ENCODE results near the gene PLXNA2. TPM values are rescaled to one million over a fixed set of nuclear protein-coding genes. Genes with fewer than 3 reads are reported as not detected.

The PLXNA2 gene
- polyA plus RNA-seq, 2 of the 4 experiments (the other 2 are of a cell fraction): 0.36 to 0.87 TPM

DNA sequence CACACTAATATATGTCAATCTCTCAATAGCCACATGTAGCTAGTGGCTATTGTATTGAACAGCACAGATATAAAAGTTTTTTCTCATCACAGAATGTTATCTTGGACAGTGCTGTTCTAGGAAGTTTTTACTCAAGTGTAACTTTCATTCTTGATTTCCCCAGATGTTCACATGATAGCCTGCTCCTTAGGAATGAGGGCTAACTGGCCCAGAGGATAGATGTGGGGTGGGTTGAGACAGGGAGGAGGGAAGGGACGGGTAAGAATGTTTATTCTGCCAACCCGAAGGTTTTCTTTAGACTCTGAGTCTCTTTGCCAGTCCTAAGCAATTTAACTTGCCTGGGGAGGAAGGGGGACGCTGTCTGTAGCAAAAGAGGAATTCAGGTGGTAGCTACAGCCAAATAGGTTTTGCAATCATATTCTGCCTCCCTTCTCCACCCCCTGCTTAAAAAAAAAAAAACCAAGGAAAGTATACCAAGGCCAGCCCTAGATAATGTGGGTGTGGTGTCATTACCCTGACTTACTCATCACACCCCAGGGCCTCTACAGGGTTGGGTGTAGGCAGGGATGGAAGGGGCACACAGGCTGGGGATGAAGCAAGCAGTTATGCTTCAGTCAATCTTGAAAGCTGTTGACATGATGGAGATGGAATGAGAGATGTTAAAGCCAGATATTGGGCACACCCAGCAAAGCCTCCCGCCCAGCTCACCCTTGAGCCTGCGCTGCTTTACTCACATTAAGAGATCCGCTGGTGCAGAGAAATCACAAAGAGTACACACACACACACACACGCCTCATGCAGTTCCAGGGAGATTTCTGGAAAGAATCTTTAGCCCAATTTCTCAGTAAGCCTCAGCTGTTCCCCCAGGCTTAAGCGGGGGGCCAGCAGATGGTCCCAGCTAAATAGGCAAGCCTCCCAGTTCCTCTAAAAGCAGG lies 59.9 kb downstream of the PLXNA2 start:
- POLR2A ChIA-PET: interaction anchor here (0.6 to 3.6 kb wide), 5 partner anchors 16 to 1456 kb away, joined by 3 to 19 read pairs (median 5); no protein-coding TSS in a partner anchor
- Histone ChIP-seq H3K4me3 (no peak overlapping the region), H3K27ac (peak overlapping the region; percentile 66 to 81), H3K9me3 (no peaks in the 10 kb centered on the region), H3K4me2 (peak overlapping the region; percentile 71), H3K4me1 (peaks cover 60% of the 10 kb centered on the region)
- 7% methylated on average over 8 of the region's 8 CpGs for WGBS (ENCODE audit: missing lambda C conversion rate)
- FAIRE-seq: no peak
- peak; percentile 92 to 95 for DNase-seq (ENCODE audit: low read depth in 1 of 2, low spot score in 1 of 2)
- CTCF ChIA-PET: interaction anchor here (0.7 to 5.3 kb wide), 11 partner anchors 12 to 61 kb away, joined by 3 to 26 read pairs (median 5); partner anchors contain the start of gene PLXNA2
- peak; percentile 96 to 98 for ATAC-seq
- 0 out of 2 replicates have a peak, but pooled peaks have one; percentile 37 for TF ChIP-seq HOXB5 (CRISPR knock-in tag; IDR thresholded peaks at IDR 0.05)
- TF ChIP-seq ESRRA (IDR thresholded peaks at IDR 0.05; ENCODE audit: borderline replicate concordance, low read length): no peak
- no peak for TF ChIP-seq FOXS1 (CRISPR knock-in tag; IDR thresholded peaks at IDR 0.05)
- TF ChIP-seq CHD2 (IDR thresholded peaks at IDR 0.05; ENCODE audit: low read length, partially characterized antibody): no peak
- TF ChIP-seq RFX5 (IDR thresholded peaks at IDR 0.05): no peak
- TF ChIP-seq, protein P1, sequence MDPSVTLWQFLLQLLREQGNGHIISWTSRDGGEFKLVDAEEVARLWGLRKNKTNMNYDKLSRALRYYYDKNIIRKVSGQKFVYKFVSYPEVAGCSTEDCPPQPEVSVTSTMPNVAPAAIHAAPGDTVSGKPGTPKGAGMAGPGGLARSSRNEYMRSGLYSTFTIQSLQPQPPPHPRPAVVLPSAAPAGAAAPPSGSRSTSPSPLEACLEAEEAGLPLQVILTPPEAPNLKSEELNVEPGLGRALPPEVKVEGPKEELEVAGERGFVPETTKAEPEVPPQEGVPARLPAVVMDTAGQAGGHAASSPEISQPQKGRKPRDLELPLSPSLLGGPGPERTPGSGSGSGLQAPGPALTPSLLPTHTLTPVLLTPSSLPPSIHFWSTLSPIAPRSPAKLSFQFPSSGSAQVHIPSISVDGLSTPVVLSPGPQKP (IDR thresholded peaks at IDR 0.05; ENCODE audit: low read depth, low read length): no peak
- no peak for TF ChIP-seq ZNF302 (CRISPR knock-in tag; IDR thresholded peaks at IDR 0.05)
- TF ChIP-seq, protein P2, sequence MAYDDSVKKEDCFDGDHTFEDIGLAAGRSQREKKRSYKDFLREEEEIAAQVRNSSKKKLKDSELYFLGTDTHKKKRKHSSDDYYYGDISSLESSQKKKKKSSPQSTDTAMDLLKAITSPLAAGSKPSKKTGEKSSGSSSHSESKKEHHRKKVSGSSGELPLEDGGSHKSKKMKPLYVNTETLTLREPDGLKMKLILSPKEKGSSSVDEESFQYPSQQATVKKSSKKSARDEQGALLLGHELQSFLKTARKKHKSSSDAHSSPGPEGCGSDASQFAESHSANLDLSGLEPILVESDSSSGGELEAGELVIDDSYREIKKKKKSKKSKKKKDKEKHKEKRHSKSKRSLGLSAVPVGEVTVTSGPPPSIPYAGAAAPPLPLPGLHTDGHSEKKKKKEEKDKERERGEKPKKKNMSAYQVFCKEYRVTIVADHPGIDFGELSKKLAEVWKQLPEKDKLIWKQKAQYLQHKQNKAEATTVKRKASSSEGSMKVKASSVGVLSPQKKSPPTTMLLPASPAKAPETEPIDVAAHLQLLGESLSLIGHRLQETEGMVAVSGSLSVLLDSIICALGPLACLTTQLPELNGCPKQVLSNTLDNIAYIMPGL (CRISPR knock-in tag; IDR thresholded peaks at IDR 0.05; ENCODE audit: borderline replicate concordance): no peak
- TF ChIP-seq POLR2A (IDR thresholded peaks at IDR 0.05; ENCODE audit: low read length): no peak
- TF ChIP-seq, protein P3, sequence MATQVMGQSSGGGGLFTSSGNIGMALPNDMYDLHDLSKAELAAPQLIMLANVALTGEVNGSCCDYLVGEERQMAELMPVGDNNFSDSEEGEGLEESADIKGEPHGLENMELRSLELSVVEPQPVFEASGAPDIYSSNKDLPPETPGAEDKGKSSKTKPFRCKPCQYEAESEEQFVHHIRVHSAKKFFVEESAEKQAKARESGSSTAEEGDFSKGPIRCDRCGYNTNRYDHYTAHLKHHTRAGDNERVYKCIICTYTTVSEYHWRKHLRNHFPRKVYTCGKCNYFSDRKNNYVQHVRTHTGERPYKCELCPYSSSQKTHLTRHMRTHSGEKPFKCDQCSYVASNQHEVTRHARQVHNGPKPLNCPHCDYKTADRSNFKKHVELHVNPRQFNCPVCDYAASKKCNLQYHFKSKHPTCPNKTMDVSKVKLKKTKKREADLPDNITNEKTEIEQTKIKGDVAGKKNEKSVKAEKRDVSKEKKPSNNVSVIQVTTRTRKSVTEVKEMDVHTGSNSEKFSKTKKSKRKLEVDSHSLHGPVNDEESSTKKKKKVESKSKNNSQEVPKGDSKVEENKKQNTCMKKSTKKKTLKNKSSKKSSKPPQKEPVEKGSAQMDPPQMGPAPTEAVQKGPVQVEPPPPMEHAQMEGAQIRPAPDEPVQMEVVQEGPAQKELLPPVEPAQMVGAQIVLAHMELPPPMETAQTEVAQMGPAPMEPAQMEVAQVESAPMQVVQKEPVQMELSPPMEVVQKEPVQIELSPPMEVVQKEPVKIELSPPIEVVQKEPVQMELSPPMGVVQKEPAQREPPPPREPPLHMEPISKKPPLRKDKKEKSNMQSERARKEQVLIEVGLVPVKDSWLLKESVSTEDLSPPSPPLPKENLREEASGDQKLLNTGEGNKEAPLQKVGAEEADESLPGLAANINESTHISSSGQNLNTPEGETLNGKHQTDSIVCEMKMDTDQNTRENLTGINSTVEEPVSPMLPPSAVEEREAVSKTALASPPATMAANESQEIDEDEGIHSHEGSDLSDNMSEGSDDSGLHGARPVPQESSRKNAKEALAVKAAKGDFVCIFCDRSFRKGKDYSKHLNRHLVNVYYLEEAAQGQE (IDR thresholded peaks at IDR 0.05): no peak
- no peak for TF ChIP-seq PHF8 (IDR thresholded peaks at IDR 0.05; ENCODE audit: borderline replicate concordance, low read depth)
- TF ChIP-seq HOXA7 (CRISPR knock-in tag; IDR thresholded peaks at IDR 0.05): no peak
- no peak for TF ChIP-seq SREBF2 (IDR thresholded peaks at IDR 0.05)
- no peak for TF ChIP-seq MAFK (IDR thresholded peaks at IDR 0.05; ENCODE audit: partially characterized antibody)
- TF ChIP-seq EP300 (IDR thresholded peaks at IDR 0.05): peak; percentile 69 to 79; a peak in 3 of 5 replicates
- no peak for TF ChIP-seq NFE2L2 (conservative IDR thresholded peaks at IDR 0.05; ENCODE audit: low read length)
- no peak for TF ChIP-seq KDM5A (IDR thresholded peaks at IDR 0.05)
- TF ChIP-seq TFCP2L1 (CRISPR knock-in tag; IDR thresholded peaks at IDR 0.05): no peak
- TF ChIP-seq, protein P4, sequence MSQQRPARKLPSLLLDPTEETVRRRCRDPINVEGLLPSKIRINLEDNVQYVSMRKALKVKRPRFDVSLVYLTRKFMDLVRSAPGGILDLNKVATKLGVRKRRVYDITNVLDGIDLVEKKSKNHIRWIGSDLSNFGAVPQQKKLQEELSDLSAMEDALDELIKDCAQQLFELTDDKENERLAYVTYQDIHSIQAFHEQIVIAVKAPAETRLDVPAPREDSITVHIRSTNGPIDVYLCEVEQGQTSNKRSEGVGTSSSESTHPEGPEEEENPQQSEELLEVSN (IDR thresholded peaks at IDR 0.05; ENCODE audit: borderline replicate concordance, low read depth): no peak
- peak; percentile 92 for TF ChIP-seq JUNB (IDR thresholded peaks at IDR 0.05)
- TF ChIP-seq GATA3 (IDR thresholded peaks at IDR 0.05; ENCODE audit: borderline replicate concordance): peak; percentile 99
- TF ChIP-seq CBX2 (IDR thresholded peaks at IDR 0.05; ENCODE audit: borderline replicate concordance, low read depth): no peak
- TF ChIP-seq FOSB (CRISPR knock-in tag; IDR thresholded peaks at IDR 0.05): no peak
- TF ChIP-seq TP53 (CRISPR knock-in tag; IDR thresholded peaks at IDR 0.05): no peak
- TF ChIP-seq JUN (IDR thresholded peaks at IDR 0.05): peak; percentile 72 to 91; a peak in 3 of 5 replicates
- no peak for TF ChIP-seq ZSCAN20 (CRISPR knock-in tag; IDR thresholded peaks at IDR 0.05)
- peak; percentile 70 for TF ChIP-seq FOSL2 (IDR thresholded peaks at IDR 0.05)
- peak; percentile 61; the same call in 1 of the 2 replicates for TF ChIP-seq FOSL2 (CRISPR knock-in tag; IDR thresholded peaks at IDR 0.05)
- TF ChIP-seq KDM1A (IDR thresholded peaks at IDR 0.05; ENCODE audit: low read depth): no peak
- TF ChIP-seq ZFP36 (IDR thresholded peaks at IDR 0.05; ENCODE audit: borderline replicate concordance, partially characterized antibody): no peak
- TF ChIP-seq, protein P5, sequence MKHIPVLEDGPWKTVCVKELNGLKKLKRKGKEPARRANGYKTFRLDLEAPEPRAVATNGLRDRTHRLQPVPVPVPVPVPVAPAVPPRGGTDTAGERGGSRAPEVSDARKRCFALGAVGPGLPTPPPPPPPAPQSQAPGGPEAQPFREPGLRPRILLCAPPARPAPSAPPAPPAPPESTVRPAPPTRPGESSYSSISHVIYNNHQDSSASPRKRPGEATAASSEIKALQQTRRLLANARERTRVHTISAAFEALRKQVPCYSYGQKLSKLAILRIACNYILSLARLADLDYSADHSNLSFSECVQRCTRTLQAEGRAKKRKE (CRISPR knock-in tag; IDR thresholded peaks at IDR 0.05; ENCODE audit: low read depth): no peak
- TF ChIP-seq RAD21 (conservative IDR thresholded peaks at IDR 0.05 in 1 of 2, IDR thresholded peaks at IDR 0.05 in 1 of 2): peak in 1 of 2 experiments; percentile 14; a peak in 3 of 5 replicates
- TF ChIP-seq NPAS2 (CRISPR knock-in tag; IDR thresholded peaks at IDR 0.05; ENCODE audit: borderline replicate concordance): no peak
